Measurements from ENCODE around the gene DNAL1.

- TF ChIP-seq CTCF (conservative IDR thresholded peaks at IDR 0.05) (no peak), EZH2 (IDR thresholded peaks at IDR 0.05; ENCODE audit: low read depth) (no peak)
Measured at GRCh38 chr14:73686901-73687300, 42.1 kb downstream of the DNAL1 start.

Measured in PC-9 (cell line).